AG09309 (cell line): Measurements from ENCODE around the gene DENND1A.

ENCODE experiments used
- DNase-seq: peaks from one replicate; pipeline ENCODE4 v3.0.0-alpha.2; 2010; ENCODE audit warnings: low read depth
- H3K4me3 ChIP-seq: 2 replicates; pipeline ENCODE4 v1.5.1; 2011; ENCODE audit warnings: mild to moderate bottlenecking, low read depth, low read length, moderate library complexity; ENCODE audit not compliant: control insufficient read depth
- CTCF ChIP-seq: IDR thresholded peaks from 2 replicates; pipeline ENCODE4 v1.5.1; 2011; ENCODE audit warnings: mild to moderate bottlenecking, low read depth, low read length, inconsistent platforms; ENCODE audit not compliant: insufficient read depth, control insufficient read depth; ENCODE audit errors: missing control alignments

DENND1A gene

GRCh38 chr9:123663529-123663928, 266.4 kb downstream of the DENND1A start:
- no peak for DNase-seq
- TF ChIP-seq CTCF = no peak
- H3K4me3 ChIP-seq = no peak overlapping the region

- no peak for TF ChIP-seq CTCF
- DNase-seq = no peak
- no peak overlapping the region for H3K4me3 ChIP-seq
These were observed 267.7 kb downstream of the DENND1A start for GRCh38 chr9:123662057-123662776.

GRCh38 chr9:123660691-123661466, 269.0 kb downstream of the DENND1A start:
- TF ChIP-seq CTCF = no peak
- H3K4me3 ChIP-seq = no peak overlapping the region
- DNase-seq = no peak

- H3K4me3 ChIP-seq = no peak overlapping the region
- no peak for TF ChIP-seq CTCF
- DNase-seq = no peak
These were observed 270.6 kb downstream of the DENND1A start for GRCh38 chr9:123659358-123659757.

GRCh38 chr9:123658792-123659191, 271.1 kb downstream of the DENND1A start:
- H3K4me3 ChIP-seq = no peak overlapping the region
- no peak for TF ChIP-seq CTCF
- no peak for DNase-seq

- no peak for TF ChIP-seq CTCF
- DNase-seq = no peak
- no peak overlapping the region for H3K4me3 ChIP-seq
These were observed 272.0 kb downstream of the DENND1A start for GRCh38 chr9:123657941-123658340.
